K562 (cell line): ENCODE measurements around the gene ZDHHC14. TPM values are rescaled to one million over a fixed set of nuclear protein-coding genes. Genes with fewer than 3 reads are reported as not detected.

Experiments
- CREM ChIP-seq: IDR thresholded peaks from 2 replicates; pipeline ENCODE4 v1.6.1; 2014; ENCODE audit warnings: antibody characterized with exemption, low read depth
- CSDE1 ChIP-seq, 2 experiments: fragments of 450-650 bp; IDR thresholded peaks; 2 replicates each; pipeline ENCODE4 v1.6.1; 2016; ENCODE audit warnings: mild to moderate bottlenecking in 1 of 2
- DACH1 ChIP-seq: fragments of 450-650 bp; IDR thresholded peaks from 2 replicates; pipeline ENCODE4 v1.6.1; 2018; ENCODE audit not compliant: partially characterized antibody
- ETV5 ChIP-seq: sonication (generic); formaldehyde crosslinking; IDR thresholded peaks from 2 replicates; pipeline ENCODE4 v1.4.0; 2020; ENCODE audit warnings: low read depth, mild to moderate bottlenecking, missing genetic modification reagents
- GATA2 ChIP-seq: sonication (generic); formaldehyde crosslinking; IDR thresholded peaks from 2 replicates; pipeline ENCODE4 v1.4.0; 2020; ENCODE audit warnings: mild to moderate bottlenecking, missing genetic modification reagents
- GTF2A2 ChIP-seq: IDR thresholded peaks from 2 replicates; pipeline ENCODE4 v1.6.1; 2016; ENCODE audit warnings: mild to moderate bottlenecking, missing genetic modification characterization, missing compliant biosample characterization
- GTF3C2 ChIP-seq: IDR thresholded peaks from 3 replicates; pipeline ENCODE4 v1.6.1; 2011; ENCODE audit warnings: borderline replicate concordance, mild to moderate bottlenecking, moderate library complexity; ENCODE audit not compliant: insufficient read length; ENCODE audit errors: extremely low read depth
- HCFC1 ChIP-seq: IDR thresholded peaks from 2 replicates; pipeline ENCODE4 v1.6.1; 2012; ENCODE audit warnings: low read depth, low read length, improper control_type of control experiment
- IRF9 ChIP-seq: fragments of 450-650 bp; IDR thresholded peaks from 2 replicates; pipeline ENCODE4 v1.6.1; 2016; ENCODE audit warnings: missing biosample characterization, missing genetic modification characterization
- NEUROD1 ChIP-seq: fragments of 150-350 bp; IDR thresholded peaks from 2 replicates; pipeline ENCODE4 v1.6.1; 2014; ENCODE audit warnings: borderline replicate concordance, low read length, low read depth; ENCODE audit not compliant: partially characterized antibody
- RBBP5 ChIP-seq: fragments of 200-600 bp; sonication (generic); IDR thresholded peaks from 2 replicates; pipeline ENCODE4 v1.6.1; 2012; ENCODE audit warnings: borderline replicate concordance, mild to moderate bottlenecking, low read length, control low read depth, inconsistent platforms; ENCODE audit not compliant: insufficient read depth, poor library complexity, severe bottlenecking
- RFX1 ChIP-seq: fragments of 450-650 bp; IDR thresholded peaks from 2 replicates; pipeline ENCODE4 v1.6.1; 2016; ENCODE audit warnings: mild to moderate bottlenecking, moderate library complexity
- SNRNP70 ChIP-seq: fragments of 200-400 bp; formaldehyde crosslinking; optimal IDR thresholded peaks from 2 replicates; pipeline ENCODE3; 2017; ENCODE audit warnings: low read depth, low read length
- TBP ChIP-seq: optimal IDR thresholded peaks from 2 replicates; pipeline ENCODE3; 2011; ENCODE audit warnings: low read depth, low read length, improper control_type of control experiment
- TFAP4 ChIP-seq: sonication (generic); formaldehyde crosslinking; IDR thresholded peaks from 2 replicates; pipeline ENCODE4 v1.8.0; 2022; ENCODE audit warnings: missing genetic modification reagents, mild to moderate bottlenecking, moderate library complexity, borderline replicate concordance
- THRB ChIP-seq: fragments of 450-650 bp; formaldehyde crosslinking; conservative IDR thresholded peaks from 2 replicates; pipeline ENCODE4 v1.4.0; 2022; ENCODE audit warnings: mild to moderate bottlenecking, missing genetic modification characterization
- ZBTB34 ChIP-seq: fragments of 250-450 bp; sonication (Bioruptor Pico); IDR thresholded peaks from 2 replicates; pipeline ENCODE4 v1.8.0; 2021; ENCODE audit warnings: mild to moderate bottlenecking, moderate library complexity
- ZFP1 ChIP-seq: fragments of 450-650 bp; formaldehyde crosslinking; IDR thresholded peaks from 2 replicates; pipeline ENCODE4 v1.4.0; 2020; ENCODE audit warnings: mild to moderate bottlenecking, mixed read lengths
- ZNF146 ChIP-seq: IDR thresholded peaks from one replicate; pipeline ENCODE4 v1.6.1; 2018; ENCODE audit warnings: missing compliant biosample characterization; ENCODE audit not compliant: unreplicated experiment
- ZNF197 ChIP-seq: fragments of 200-800 bp; sonication (Bioruptor generic); IDR thresholded peaks from 2 replicates; pipeline ENCODE4 v1.6.1; 2016; ENCODE audit warnings: low read depth, missing genetic modification characterization, missing compliant biosample characterization
- polyA plus RNA-seq, 8 experiments: library from polyadenylated mRNA; depleted of rRNA in 4 of 8; stranded (reverse) in 5 of 8; unstranded in 3 of 8; fragments of >200 nt; fragmentation: Nextera tagmentation in 2 of 8; fragmentation: Illumina TruSeq in 1 of 8; extraction: Ambion mirVana in 2 of 8; extraction: Trizol in 1 of 8; gene quantifications; 2 replicates each; pipeline versions ENCODE4 v1.2.1 to v1.2.3, GENCODE V29; 2011 to 2014; ENCODE audit warnings: inconsistent platforms in 1 of 8, missing spikeins in 1 of 8
- total RNA-seq, 7 experiments: library from RNA; depleted of rRNA in 6 of 7; stranded (reverse); fragments of >200 nt in 6 of 7; fragmentation: Illumina TruSeq in 2 of 7; extraction: Trizol in 2 of 7; gene quantifications; 2 replicates each; pipeline versions ENCODE4 v1.2.1 to v1.2.3, GENCODE V29; 2011 to 2021; ENCODE audit warnings: low replicate concordance in 1 of 7

ZDHHC14 gene
- total and polyA plus RNA-seq, 9 of the 15 experiments (the other 6 are each of a cell fraction or from before 2014, with no cell fraction given): 0.92 to 23.1 (median 13.8) TPM

- no peak for TF ChIP-seq ZBTB34 (CRISPR knock-in tag)
- peak; percentile 92 for TF ChIP-seq NEUROD1
- TF ChIP-seq HCFC1: peak; percentile 37; the same call in 1 of the 2 replicates
- TF ChIP-seq ZFP1 (CRISPR knock-in tag): no peak
- peak; percentile 39 for TF ChIP-seq TBP
- no peak for TF ChIP-seq RFX1
- TF ChIP-seq IRF9 (tag): peak; percentile 13; the same call in 1 of the 2 replicates
- TF ChIP-seq SNRNP70: no peak
- TF ChIP-seq DACH1: no peak
- TF ChIP-seq RBBP5: peak; percentile 88
- TF ChIP-seq GTF3C2: no peak
- no peak; a peak in 1 of 4 replicates for TF ChIP-seq CSDE1 (IDR thresholded peaks at IDR 0.05)
- TF ChIP-seq THRB (CRISPR knock-in tag): 0 out of 2 replicates have a peak, but pooled peaks have one; percentile 66
- TF ChIP-seq ZNF146: no peak
- TF ChIP-seq GATA2 (CRISPR knock-in tag): peak; percentile 78
- TF ChIP-seq TFAP4: peak; percentile 67
- TF ChIP-seq GTF2A2: no peak
- peak; percentile 98 for TF ChIP-seq ETV5 (CRISPR knock-in tag)
- no peak for TF ChIP-seq ZNF197 (CRISPR knock-in tag)
- TF ChIP-seq CREM: peak; percentile 95
These were observed 133.9 kb downstream of the ZDHHC14 start (continued) for GRCh38 chr6:157514659-157515496.
